HG02938 (cell line): ENCODE results near the gene PPP4R4.
"Not testable (repeated sequence)": the region's sequence is repeated elsewhere in the genome, so short reads cannot be mapped to it uniquely, and the experiment has no call there.

ENCODE experiments used
- ATAC-seq: cut with Tn5 transposase; IDR thresholded peaks from one replicate; pipeline ENCODE4 v1.9.1; 2021; ENCODE audit warnings: mild to moderate bottlenecking, moderate library complexity; ENCODE audit not compliant: unreplicated experiment

Gene PPP4R4

GRCh38 chr14:94264195-94264594 is 90.1 kb downstream of the PPP4R4 start:
- ATAC-seq: not testable (repeated sequence)

GRCh38 chr14:94267352-94267751 is 93.2 kb downstream of the PPP4R4 start:
- ATAC-seq: no peak

GRCh38 chr14:94268582-94268981 is 94.5 kb downstream of the PPP4R4 start:
- not testable (repeated sequence) for ATAC-seq

GRCh38 chr14:94269156-94269555 is 95.0 kb downstream of the PPP4R4 start:
- no peak for ATAC-seq

- ATAC-seq: not testable (repeated sequence)
Observed at GRCh38 chr14:94276898-94277561, 102.9 kb downstream of the PPP4R4 start.

- ATAC-seq: no peak
Observed at GRCh38 chr14:94278731-94279130, 104.6 kb downstream of the PPP4R4 start.

GRCh38 chr14:94282991-94283723 is 109.0 kb downstream of the PPP4R4 start:
- ATAC-seq: no peak

- ATAC-seq: no peak
Observed at GRCh38 chr14:94284221-94284620, 110.1 kb downstream of the PPP4R4 start.

- no peak for ATAC-seq
Observed at GRCh38 chr14:94285158-94285557, 111.0 kb downstream of the PPP4R4 start.

GRCh38 chr14:94288610-94289465 is 114.7 kb downstream of the PPP4R4 start:
- ATAC-seq: no peak

GRCh38 chr14:94290197-94290596 is 116.1 kb downstream of the PPP4R4 start:
- ATAC-seq: no peak

GRCh38 chr14:94291159-94291905 is 117.2 kb downstream of the PPP4R4 start:
- no peak for ATAC-seq

- no peak for ATAC-seq
Observed at GRCh38 chr14:94291906-94292525, 117.9 kb downstream of the PPP4R4 start.

- no peak for ATAC-seq
Observed at GRCh38 chr14:94292526-94292871, 118.4 kb downstream of the PPP4R4 start.

GRCh38 chr14:94292872-94293577 is 118.9 kb downstream of the PPP4R4 start, which contains the start of gene SERPINA10:
SERPINA10 (minus strand) TSS chr14:94293268; CDS start chr14:94290593, 2,675 bp downstream.
- no peak for ATAC-seq

- no peak for ATAC-seq
Observed at GRCh38 chr14:94293578-94293924, 119.4 kb downstream of the PPP4R4 start.

GRCh38 chr14:94295360-94296180 is 121.4 kb downstream of the PPP4R4 start:
- ATAC-seq: no peak

- not testable (repeated sequence) for ATAC-seq
Observed at GRCh38 chr14:94296181-94296545, 122.0 kb downstream of the PPP4R4 start.

GRCh38 chr14:94298130-94298529 is 124.0 kb downstream of the PPP4R4 start:
- no peak for ATAC-seq
